ENCODE measurements around the gene PITPNC1.

The PITPNC1 gene

GRCh38 chr17:67666710-67667109, 289.6 kb downstream of the PITPNC1 start:
- Histone ChIP-seq H3K9me3 (ENCODE audit: control insufficient read depth in 2 of 2, low read length in 2 of 2) (no peaks in the 10 kb centered on the region), H3K27me3 (ENCODE audit: control insufficient read depth in 1 of 2, insufficient read depth in 2 of 2, low read length in 2 of 2) (no peaks in the 10 kb centered on the region), H3K36me3 (ENCODE audit: control insufficient read depth in 2 of 2, insufficient read depth in 2 of 2, low read length in 2 of 2) (no peaks in the 10 kb centered on the region), H3K4me1 (ENCODE audit: control insufficient read depth, insufficient read depth, low read length) (no peaks in the 10 kb centered on the region), H3K4me3 (ENCODE audit: low read length in 2 of 2) (no peak overlapping the region), H3K9ac (ENCODE audit: low read length in 2 of 2) (no peak overlapping the region), H3K27ac (ENCODE audit: low read length) (no peak overlapping the region)

GRCh38 chr17:67671493-67671892, 294.4 kb downstream of the PITPNC1 start:
- no peaks in the 10 kb centered on the region for H3K27me3 ChIP-seq (ENCODE audit: control insufficient read depth in 1 of 2, insufficient read depth in 2 of 2, low read length in 2 of 2)
- H3K4me3 ChIP-seq (ENCODE audit: low read length in 2 of 2): no peak overlapping the region
- no peaks in the 10 kb centered on the region for H3K4me1 ChIP-seq (ENCODE audit: control insufficient read depth, insufficient read depth, low read length)
- no peak overlapping the region for H3K9ac ChIP-seq (ENCODE audit: low read length in 2 of 2)
- H3K9me3 ChIP-seq (ENCODE audit: control insufficient read depth in 2 of 2, low read length in 2 of 2): no peaks in the 10 kb centered on the region
- no peak overlapping the region for H3K27ac ChIP-seq (ENCODE audit: low read length)
- no peaks in the 10 kb centered on the region for H3K36me3 ChIP-seq (ENCODE audit: control insufficient read depth in 2 of 2, insufficient read depth in 2 of 2, low read length in 2 of 2)

DNA sequence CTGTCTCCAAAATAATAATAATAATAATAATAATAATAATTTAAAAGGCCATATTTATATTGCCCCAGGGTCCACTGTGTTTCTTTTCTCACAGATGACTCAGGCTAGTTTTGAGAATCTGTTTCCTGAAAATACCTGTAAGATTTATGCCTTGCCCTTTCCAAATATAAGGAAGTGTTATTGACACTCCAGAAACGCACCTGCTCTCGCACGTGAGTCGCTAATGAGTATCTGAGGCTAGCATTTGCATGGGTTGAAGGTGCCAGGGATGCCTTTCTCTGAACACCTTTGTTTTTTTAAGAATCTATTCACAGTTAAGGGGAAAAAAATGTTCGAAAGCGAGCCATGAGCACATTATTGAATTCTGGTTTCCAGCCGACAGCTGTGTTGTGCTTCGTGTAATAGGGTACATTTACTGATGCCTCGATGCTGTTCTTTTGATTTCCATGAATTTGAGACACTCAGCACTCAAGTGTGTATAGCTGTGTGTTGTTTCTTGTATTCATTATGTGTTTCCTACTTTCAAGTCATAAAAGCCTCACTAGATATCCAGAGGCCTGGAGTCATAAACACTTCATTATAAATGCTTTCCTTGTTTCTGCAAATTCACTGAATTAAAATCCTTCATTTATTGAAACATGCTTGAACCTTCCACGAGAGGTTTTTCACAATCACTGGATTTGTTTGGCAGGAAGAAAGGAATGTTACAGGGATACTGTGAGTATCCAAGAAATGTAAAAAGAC, 295.7 kb downstream of the PITPNC1 start:
- Histone ChIP-seq H3K36me3 (ENCODE audit: control insufficient read depth in 2 of 2, insufficient read depth in 2 of 2, low read length in 2 of 2) (no peaks in the 10 kb centered on the region), H3K9me3 (ENCODE audit: control insufficient read depth in 2 of 2, low read length in 2 of 2) (no peaks in the 10 kb centered on the region), H3K4me3 (ENCODE audit: low read length in 2 of 2) (no peak overlapping the region), H3K9ac (ENCODE audit: low read length in 2 of 2) (no peak overlapping the region), H3K27me3 (ENCODE audit: control insufficient read depth in 1 of 2, insufficient read depth in 2 of 2, low read length in 2 of 2) (no peaks in the 10 kb centered on the region), H3K4me1 (ENCODE audit: control insufficient read depth, insufficient read depth, low read length) (no peaks in the 10 kb centered on the region), H3K27ac (ENCODE audit: low read length) (no peak overlapping the region)

- H3K4me3 ChIP-seq (ENCODE audit: low read length in 2 of 2): no peak overlapping the region
- H3K27ac ChIP-seq (ENCODE audit: low read length): no peak overlapping the region
- H3K36me3 ChIP-seq (ENCODE audit: control insufficient read depth in 2 of 2, insufficient read depth in 2 of 2, low read length in 2 of 2): no peaks in the 10 kb centered on the region
- no peak overlapping the region for H3K9ac ChIP-seq (ENCODE audit: low read length in 2 of 2)
- H3K9me3 ChIP-seq (ENCODE audit: control insufficient read depth in 2 of 2, low read length in 2 of 2): no peaks in the 10 kb centered on the region
- H3K4me1 ChIP-seq (ENCODE audit: control insufficient read depth, insufficient read depth, low read length): no peaks in the 10 kb centered on the region
- no peaks in the 10 kb centered on the region for H3K27me3 ChIP-seq (ENCODE audit: control insufficient read depth in 1 of 2, insufficient read depth in 2 of 2, low read length in 2 of 2)
Observed at GRCh38 chr17:67675481-67675880, 298.4 kb downstream of the PITPNC1 start.

GRCh38 chr17:67676305-67676704, 299.2 kb downstream of the PITPNC1 start:
- H3K9ac ChIP-seq (ENCODE audit: low read length in 2 of 2): no peak overlapping the region
- no peak overlapping the region for H3K4me3 ChIP-seq (ENCODE audit: low read length in 2 of 2)
- no peaks in the 10 kb centered on the region for H3K36me3 ChIP-seq (ENCODE audit: control insufficient read depth in 2 of 2, insufficient read depth in 2 of 2, low read length in 2 of 2)
- no peaks in the 10 kb centered on the region for H3K9me3 ChIP-seq (ENCODE audit: control insufficient read depth in 2 of 2, low read length in 2 of 2)
- H3K27me3 ChIP-seq (ENCODE audit: control insufficient read depth in 1 of 2, insufficient read depth in 2 of 2, low read length in 2 of 2): no peaks in the 10 kb centered on the region
- no peak overlapping the region for H3K27ac ChIP-seq (ENCODE audit: low read length)
- no peaks in the 10 kb centered on the region for H3K4me1 ChIP-seq (ENCODE audit: control insufficient read depth, insufficient read depth, low read length)

GRCh38 chr17:67678414-67678813, 301.3 kb downstream of the PITPNC1 start:
- H3K9me3 ChIP-seq (ENCODE audit: control insufficient read depth in 2 of 2, low read length in 2 of 2): no peaks in the 10 kb centered on the region
- no peak overlapping the region for H3K27ac ChIP-seq (ENCODE audit: low read length)
- H3K9ac ChIP-seq (ENCODE audit: low read length in 2 of 2): no peak overlapping the region
- H3K27me3 ChIP-seq (ENCODE audit: control insufficient read depth in 1 of 2, insufficient read depth in 2 of 2, low read length in 2 of 2): no peaks in the 10 kb centered on the region
- H3K36me3 ChIP-seq (ENCODE audit: control insufficient read depth in 2 of 2, insufficient read depth in 2 of 2, low read length in 2 of 2): no peaks in the 10 kb centered on the region
- H3K4me1 ChIP-seq (ENCODE audit: control insufficient read depth, insufficient read depth, low read length): no peaks in the 10 kb centered on the region
- no peak overlapping the region for H3K4me3 ChIP-seq (ENCODE audit: low read length in 2 of 2)

- no peak overlapping the region for H3K27ac ChIP-seq (ENCODE audit: low read length)
- no peaks in the 10 kb centered on the region for H3K36me3 ChIP-seq (ENCODE audit: control insufficient read depth in 2 of 2, insufficient read depth in 2 of 2, low read length in 2 of 2)
- no peak overlapping the region for H3K9ac ChIP-seq (ENCODE audit: low read length in 2 of 2)
- no peaks in the 10 kb centered on the region for H3K9me3 ChIP-seq (ENCODE audit: control insufficient read depth in 2 of 2, low read length in 2 of 2)
- H3K27me3 ChIP-seq (ENCODE audit: control insufficient read depth in 1 of 2, insufficient read depth in 2 of 2, low read length in 2 of 2): no peaks in the 10 kb centered on the region
- H3K4me1 ChIP-seq (ENCODE audit: control insufficient read depth, insufficient read depth, low read length): no peaks in the 10 kb centered on the region
- no peak overlapping the region for H3K4me3 ChIP-seq (ENCODE audit: low read length in 2 of 2)
Observed at GRCh38 chr17:67679225-67679624, 302.1 kb downstream of the PITPNC1 start.

- H3K27ac ChIP-seq (ENCODE audit: low read length): no peak overlapping the region
- H3K27me3 ChIP-seq (ENCODE audit: control insufficient read depth in 1 of 2, insufficient read depth in 2 of 2, low read length in 2 of 2): no peaks in the 10 kb centered on the region
- H3K9me3 ChIP-seq (ENCODE audit: control insufficient read depth in 2 of 2, low read length in 2 of 2): no peaks in the 10 kb centered on the region
- no peaks in the 10 kb centered on the region for H3K4me1 ChIP-seq (ENCODE audit: control insufficient read depth, insufficient read depth, low read length)
- no peak overlapping the region for H3K4me3 ChIP-seq (ENCODE audit: low read length in 2 of 2)
- H3K9ac ChIP-seq (ENCODE audit: low read length in 2 of 2): no peak overlapping the region
- H3K36me3 ChIP-seq (ENCODE audit: control insufficient read depth in 2 of 2, insufficient read depth in 2 of 2, low read length in 2 of 2): no peaks in the 10 kb centered on the region
Observed at GRCh38 chr17:67679721-67680120, 302.6 kb downstream of the PITPNC1 start.

GRCh38 chr17:67680445-67681224, 303.6 kb downstream of the PITPNC1 start:
- Histone ChIP-seq H3K4me3 (ENCODE audit: low read length in 2 of 2) (no peak overlapping the region), H3K27ac (ENCODE audit: low read length) (no peak overlapping the region)

GRCh38 chr17:67682196-67682595, 305.1 kb downstream of the PITPNC1 start:
- H3K36me3 ChIP-seq (ENCODE audit: control insufficient read depth in 2 of 2, insufficient read depth in 2 of 2, low read length in 2 of 2): no peaks in the 10 kb centered on the region
- H3K4me1 ChIP-seq (ENCODE audit: control insufficient read depth, insufficient read depth, low read length): no peaks in the 10 kb centered on the region
- no peaks in the 10 kb centered on the region for H3K27me3 ChIP-seq (ENCODE audit: control insufficient read depth in 1 of 2, insufficient read depth in 2 of 2, low read length in 2 of 2)
- no peak overlapping the region for H3K9ac ChIP-seq (ENCODE audit: low read length in 2 of 2)
- H3K9me3 ChIP-seq (ENCODE audit: control insufficient read depth in 2 of 2, low read length in 2 of 2): no peaks in the 10 kb centered on the region
- H3K27ac ChIP-seq (ENCODE audit: low read length): no peak overlapping the region
- no peak overlapping the region for H3K4me3 ChIP-seq (ENCODE audit: low read length in 2 of 2)

More at GRCh38 chr17:67680445-67681224, 303.6 kb downstream of the PITPNC1 start:
- no peaks in the 10 kb centered on the region for H3K27me3 ChIP-seq (ENCODE audit: control insufficient read depth in 1 of 2, insufficient read depth in 2 of 2, low read length in 2 of 2)
- H3K9ac ChIP-seq (ENCODE audit: low read length in 2 of 2): no peak overlapping the region
- no peaks in the 10 kb centered on the region for H3K4me1 ChIP-seq (ENCODE audit: control insufficient read depth, insufficient read depth, low read length)
- H3K36me3 ChIP-seq (ENCODE audit: control insufficient read depth in 2 of 2, insufficient read depth in 2 of 2, low read length in 2 of 2): no peaks in the 10 kb centered on the region
- H3K9me3 ChIP-seq (ENCODE audit: control insufficient read depth in 2 of 2, low read length in 2 of 2): no peaks in the 10 kb centered on the region

DNA sequence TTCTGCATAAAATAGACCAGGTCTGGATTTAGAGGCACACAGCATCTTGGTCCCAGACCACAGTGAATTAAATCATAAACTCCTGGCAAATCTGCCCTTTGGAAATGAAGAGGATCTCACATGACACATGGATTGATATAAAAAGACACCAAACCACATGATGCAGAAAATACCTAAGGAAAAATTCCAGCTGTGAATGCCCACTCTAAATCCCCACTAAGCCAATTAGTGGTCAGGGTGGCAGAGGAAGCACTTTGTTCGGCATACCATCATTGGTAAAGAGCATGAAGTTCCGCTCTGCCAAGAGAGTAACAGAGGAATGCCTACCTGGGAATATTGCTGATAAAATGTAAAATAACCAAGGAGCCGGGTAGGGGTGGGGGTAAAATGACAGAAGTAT, 308.3 kb downstream of the PITPNC1 start:
- Histone ChIP-seq H3K9me3 (ENCODE audit: control insufficient read depth in 2 of 2, low read length in 2 of 2) (no peaks in the 10 kb centered on the region), H3K36me3 (ENCODE audit: control insufficient read depth in 2 of 2, insufficient read depth in 2 of 2, low read length in 2 of 2) (no peaks in the 10 kb centered on the region), H3K9ac (ENCODE audit: low read length in 2 of 2) (no peak overlapping the region), H3K27me3 (ENCODE audit: control insufficient read depth in 1 of 2, insufficient read depth in 2 of 2, low read length in 2 of 2) (no peaks in the 10 kb centered on the region), H3K4me3 (ENCODE audit: low read length in 2 of 2) (no peak overlapping the region), H3K4me1 (ENCODE audit: control insufficient read depth, insufficient read depth, low read length) (no peaks in the 10 kb centered on the region), H3K27ac (ENCODE audit: low read length) (no peak overlapping the region)

All from stomach smooth muscle (tissue), 2 donors.